Measurements from ENCODE around the gene SVIL.

SVIL gene

GRCh38 chr10:29555746-29556481, 78.9 kb downstream of the SVIL start:
- no peak overlapping the region for H2BK15ac ChIP-seq (ENCODE audit: low read depth, poor library complexity, severe bottlenecking)
- H3K4me1 ChIP-seq (ENCODE audit: control insufficient read depth, insufficient read depth, low read depth, low read length) = peaks cover 14% of the 10 kb centered on the region
- no peak overlapping the region for H4K91ac ChIP-seq (ENCODE audit: low read length)
- H4K8ac ChIP-seq (ENCODE audit: low read length) = peak overlapping the region; percentile 3
- 60% methylated on average over 7 of the region's 8 CpGs for WGBS
- H3K18ac ChIP-seq (ENCODE audit: low read depth in 1 of 2, low read length in 2 of 2) = peak overlapping the region; percentile 56 to 69
- no peak overlapping the region for H3K23ac ChIP-seq (ENCODE audit: low read length in 2 of 2)
- H2BK5ac ChIP-seq (ENCODE audit: low read depth, low read length, poor library complexity, severe bottlenecking) = no peak overlapping the region
- no peak overlapping the region for H3K4ac ChIP-seq (ENCODE audit: low read depth in 1 of 2, low read length in 2 of 2)
- H2BK12ac ChIP-seq (ENCODE audit: low read length in 2 of 2) = peak overlapping the region in 1 of 2 experiments; percentile 18
- peaks cover 43 to 62% of the 10 kb centered on the region in 2 experiments for H3K36me3 ChIP-seq (ENCODE audit: control insufficient read depth in 1 of 2, insufficient read depth in 2 of 2, low read depth in 1 of 2, low read length in 2 of 2)
- H3K27me3 ChIP-seq (ENCODE audit: control insufficient read depth in 1 of 2, insufficient read depth in 1 of 2, low read length in 2 of 2) = no peaks in the 10 kb centered on the region
- no peak overlapping the region for H2AFZ ChIP-seq (ENCODE audit: low read depth, low read length)
- no peak overlapping the region for H2BK120ac ChIP-seq (ENCODE audit: low read depth, low read length)
- peak overlapping the region; percentile 82 for H3K27ac ChIP-seq (ENCODE audit: low read length, poor library complexity, severe bottlenecking)
- H2AK5ac ChIP-seq (ENCODE audit: low read length, severe bottlenecking) = no peak overlapping the region
- H3K9me3 ChIP-seq (ENCODE audit: control insufficient read depth, low read length) = no peaks in the 10 kb centered on the region
- peak overlapping the region; percentile 12 for H3K4me2 ChIP-seq (ENCODE audit: low read length, poor library complexity, severe bottlenecking)
- H3K14ac ChIP-seq (ENCODE audit: low read length in 2 of 2) = no peak overlapping the region
- peak overlapping the region in 1 of 2 experiments; percentile 44 for H3K4me3 ChIP-seq (ENCODE audit: insufficient read depth in 1 of 2, low read depth in 1 of 2, low read length in 2 of 2)
- H3K9ac ChIP-seq (ENCODE audit: low read length) = peak overlapping the region; percentile 36
- peaks cover 17% of the 10 kb centered on the region for H3K79me1 ChIP-seq (replicated peaks; ENCODE audit: low read length, poor library complexity, severe bottlenecking)
- DNase-seq = peak; percentile 78

- H3K4me2 ChIP-seq (ENCODE audit: low read length, poor library complexity, severe bottlenecking) = peak overlapping the region; percentile 12
- 98% methylated on average over 4 of the region's 6 CpGs for WGBS
- peak overlapping the region in 1 of 2 experiments; percentile 44 for H3K4me3 ChIP-seq (ENCODE audit: insufficient read depth in 1 of 2, low read depth in 1 of 2, low read length in 2 of 2)
- H2BK12ac ChIP-seq (ENCODE audit: low read length in 2 of 2) = peak overlapping the region in 1 of 2 experiments; percentile 63
- DNase-seq = peak; percentile 24
- H3K9me3 ChIP-seq (ENCODE audit: control insufficient read depth, low read length) = no peaks in the 10 kb centered on the region
- H4K91ac ChIP-seq (ENCODE audit: low read length) = peak overlapping the region; percentile 18
- H2AK5ac ChIP-seq (ENCODE audit: low read length, severe bottlenecking) = no peak overlapping the region
- H3K23ac ChIP-seq (ENCODE audit: low read length in 2 of 2) = no peak overlapping the region
- H3K27ac ChIP-seq (ENCODE audit: low read length, poor library complexity, severe bottlenecking) = peak overlapping the region; percentile 82
- no peak overlapping the region for H2BK5ac ChIP-seq (ENCODE audit: low read depth, low read length, poor library complexity, severe bottlenecking)
- H3K9ac ChIP-seq (ENCODE audit: low read length) = peak overlapping the region; percentile 36
- no peaks in the 10 kb centered on the region for H3K27me3 ChIP-seq (ENCODE audit: control insufficient read depth in 1 of 2, insufficient read depth in 1 of 2, low read length in 2 of 2)
- H4K8ac ChIP-seq (ENCODE audit: low read length) = no peak overlapping the region
- H3K4ac ChIP-seq (ENCODE audit: low read depth in 1 of 2, low read length in 2 of 2) = no peak overlapping the region
- H3K4me1 ChIP-seq (ENCODE audit: control insufficient read depth, insufficient read depth, low read depth, low read length) = peaks cover 14% of the 10 kb centered on the region
- H2AFZ ChIP-seq (ENCODE audit: low read depth, low read length) = no peak overlapping the region
- peaks cover 21% of the 10 kb centered on the region for H3K79me1 ChIP-seq (replicated peaks; ENCODE audit: low read length, poor library complexity, severe bottlenecking)
- no peak overlapping the region for H3K14ac ChIP-seq (ENCODE audit: low read length in 2 of 2)
- no peak overlapping the region for H2BK120ac ChIP-seq (ENCODE audit: low read depth, low read length)
- H3K36me3 ChIP-seq (ENCODE audit: control insufficient read depth in 1 of 2, insufficient read depth in 2 of 2, low read depth in 1 of 2, low read length in 2 of 2) = peaks cover 48 to 66% of the 10 kb centered on the region in 2 experiments
- no peak overlapping the region for H2BK15ac ChIP-seq (ENCODE audit: low read depth, poor library complexity, severe bottlenecking)
- H3K18ac ChIP-seq (ENCODE audit: low read depth in 1 of 2, low read length in 2 of 2) = no peak overlapping the region
Observed at GRCh38 chr10:29555091-29555745, 79.6 kb downstream of the SVIL start.

GRCh38 chr10:29554660-29555059, 80.1 kb downstream of the SVIL start:
- Histone ChIP-seq H3K9ac (ENCODE audit: low read length) (no peak overlapping the region), H2AFZ (ENCODE audit: low read depth, low read length) (no peak overlapping the region), H3K4ac (ENCODE audit: low read depth in 1 of 2, low read length in 2 of 2) (no peak overlapping the region), H3K36me3 (ENCODE audit: control insufficient read depth in 1 of 2, insufficient read depth in 2 of 2, low read depth in 1 of 2, low read length in 2 of 2) (peaks cover 51 to 64% of the 10 kb centered on the region in 2 experiments), H3K14ac (ENCODE audit: low read length in 2 of 2) (no peak overlapping the region), H2BK15ac (ENCODE audit: low read depth, poor library complexity, severe bottlenecking) (peak overlapping the region; percentile 21), H3K27me3 (ENCODE audit: control insufficient read depth in 1 of 2, insufficient read depth in 1 of 2, low read length in 2 of 2) (no peaks in the 10 kb centered on the region), H2BK5ac (ENCODE audit: low read depth, low read length, poor library complexity, severe bottlenecking) (no peak overlapping the region), H3K4me1 (ENCODE audit: control insufficient read depth, insufficient read depth, low read depth, low read length) (peaks cover 14% of the 10 kb centered on the region), H2BK12ac (ENCODE audit: low read length in 2 of 2) (no peak overlapping the region), H3K27ac (ENCODE audit: low read length, poor library complexity, severe bottlenecking) (peak overlapping the region; percentile 72), H2BK120ac (ENCODE audit: low read depth, low read length) (no peak overlapping the region), H3K9me3 (ENCODE audit: control insufficient read depth, low read length) (no peaks in the 10 kb centered on the region), H3K4me2 (ENCODE audit: low read length, poor library complexity, severe bottlenecking) (no peak overlapping the region), H4K91ac (ENCODE audit: low read length) (no peak overlapping the region), H3K18ac (ENCODE audit: low read depth in 1 of 2, low read length in 2 of 2) (peak overlapping the region in 1 of 2 experiments; percentile 45), H3K4me3 (ENCODE audit: insufficient read depth in 1 of 2, low read depth in 1 of 2, low read length in 2 of 2) (no peak overlapping the region), H4K8ac (ENCODE audit: low read length) (peak overlapping the region; percentile 35), H3K79me1 (replicated peaks; ENCODE audit: low read length, poor library complexity, severe bottlenecking) (peaks cover 17% of the 10 kb centered on the region), H2AK5ac (ENCODE audit: low read length, severe bottlenecking) (peak overlapping the region; percentile 31), H3K23ac (ENCODE audit: low read length in 2 of 2) (no peak overlapping the region)
- WGBS = 53% methylated on average over 9 of the region's 9 CpGs
- DNase-seq = peak; percentile 81

- H3K27ac ChIP-seq (ENCODE audit: low read length, poor library complexity, severe bottlenecking) = peak overlapping the region; percentile 43
- DNase-seq = no peak
- H3K79me1 ChIP-seq (replicated peaks; ENCODE audit: low read length, poor library complexity, severe bottlenecking) = peaks cover 17% of the 10 kb centered on the region
- no peak overlapping the region for H3K9ac ChIP-seq (ENCODE audit: low read length)
- H2AFZ ChIP-seq (ENCODE audit: low read depth, low read length) = no peak overlapping the region
- H2BK120ac ChIP-seq (ENCODE audit: low read depth, low read length) = no peak overlapping the region
- H2AK5ac ChIP-seq (ENCODE audit: low read length, severe bottlenecking) = no peak overlapping the region
- H3K4me3 ChIP-seq (ENCODE audit: insufficient read depth in 1 of 2, low read depth in 1 of 2, low read length in 2 of 2) = no peak overlapping the region
- H3K4me1 ChIP-seq (ENCODE audit: control insufficient read depth, insufficient read depth, low read depth, low read length) = peaks cover 14% of the 10 kb centered on the region
- peaks cover 50 to 58% of the 10 kb centered on the region in 2 experiments for H3K36me3 ChIP-seq (ENCODE audit: control insufficient read depth in 1 of 2, insufficient read depth in 2 of 2, low read depth in 1 of 2, low read length in 2 of 2)
- no peak overlapping the region for H3K18ac ChIP-seq (ENCODE audit: low read depth in 1 of 2, low read length in 2 of 2)
- H3K9me3 ChIP-seq (ENCODE audit: control insufficient read depth, low read length) = no peaks in the 10 kb centered on the region
- no peak overlapping the region for H2BK5ac ChIP-seq (ENCODE audit: low read depth, low read length, poor library complexity, severe bottlenecking)
- no peak overlapping the region for H3K4me2 ChIP-seq (ENCODE audit: low read length, poor library complexity, severe bottlenecking)
- no peak overlapping the region for H4K8ac ChIP-seq (ENCODE audit: low read length)
- no peak overlapping the region for H2BK15ac ChIP-seq (ENCODE audit: low read depth, poor library complexity, severe bottlenecking)
- H3K4ac ChIP-seq (ENCODE audit: low read depth in 1 of 2, low read length in 2 of 2) = peak overlapping the region in 1 of 2 experiments; percentile 30
- H3K27me3 ChIP-seq (ENCODE audit: control insufficient read depth in 1 of 2, insufficient read depth in 1 of 2, low read length in 2 of 2) = no peaks in the 10 kb centered on the region
- WGBS = 93% methylated on average over 12 of the region's 13 CpGs
- no peak overlapping the region for H3K14ac ChIP-seq (ENCODE audit: low read length in 2 of 2)
- no peak overlapping the region for H4K91ac ChIP-seq (ENCODE audit: low read length)
- H3K23ac ChIP-seq (ENCODE audit: low read length in 2 of 2) = no peak overlapping the region
- H2BK12ac ChIP-seq (ENCODE audit: low read length in 2 of 2) = peak overlapping the region in 1 of 2 experiments; percentile 19
Observed at GRCh38 chr10:29553544-29554250, 81.1 kb downstream of the SVIL start.
